Mesendoderm (in vitro differentiated cells): Measurements from ENCODE around the gene CSHL1.

Experiments used
- DNase-seq: peaks from one replicate; pipeline ENCODE4 v3.0.0; 2013
- H2AK5ac ChIP-seq: 2 replicates; pipeline ENCODE4 v1.6.1; 2013; ENCODE audit warnings: low read length, inconsistent platforms
- H2BK120ac ChIP-seq: 2 replicates; pipeline ENCODE4 v1.6.1; 2013; ENCODE audit warnings: low read depth, mild to moderate bottlenecking, low read length, moderate library complexity, mixed read lengths
- H2BK15ac ChIP-seq: replicated peaks from 2 replicates; pipeline ENCODE4 v1.6.1; 2013; ENCODE audit warnings: low read depth, mild to moderate bottlenecking, moderate library complexity
- H2BK5ac ChIP-seq: 2 replicates; pipeline ENCODE4 v1.6.1; 2013; ENCODE audit warnings: low read length, inconsistent platforms
- H3K18ac ChIP-seq: 2 replicates; pipeline ENCODE4 v1.6.1; 2013; ENCODE audit warnings: mild to moderate bottlenecking, low read length, mixed read lengths
- H3K23ac ChIP-seq: one replicate; pipeline ENCODE4 v1.6.1; 2013; ENCODE audit warnings: low read length
- H3K27ac ChIP-seq: 2 replicates; pipeline ENCODE4 v1.5.1; 2013; ENCODE audit warnings: low read depth, mild to moderate bottlenecking, inconsistent platforms, low read length, moderate library complexity
- H3K27me3 ChIP-seq: 2 replicates; pipeline ENCODE4 v1.6.1; 2013; ENCODE audit warnings: low read length, control low read depth, mild to moderate bottlenecking, inconsistent platforms; ENCODE audit not compliant: insufficient read depth, poor library complexity
- H3K36me3 ChIP-seq: 2 replicates; pipeline ENCODE4 v1.6.1; 2013; ENCODE audit warnings: low read length, inconsistent platforms; ENCODE audit not compliant: control insufficient read depth, insufficient read depth
- H3K4ac ChIP-seq: one replicate; pipeline ENCODE4 v1.6.1; 2013; ENCODE audit warnings: low read depth, mild to moderate bottlenecking, low read length, moderate library complexity
- H3K4me1 ChIP-seq: 2 replicates; pipeline ENCODE4 v1.6.1; 2013; ENCODE audit warnings: low read depth, low read length, inconsistent platforms; ENCODE audit not compliant: control insufficient read depth
- H3K4me2 ChIP-seq: 2 replicates; pipeline ENCODE4 v1.6.1; 2013; ENCODE audit warnings: low read length
- H3K4me3 ChIP-seq: 2 replicates; pipeline ENCODE4 v1.5.1; 2013; ENCODE audit warnings: mild to moderate bottlenecking, low read length
- H3K56ac ChIP-seq: one replicate; pipeline ENCODE4 v1.6.1; 2013; ENCODE audit warnings: low read length
- H3K79me1 ChIP-seq: 2 replicates; pipeline ENCODE4 v1.6.1; 2013; ENCODE audit warnings: low read length, inconsistent platforms
- H3K79me2 ChIP-seq: 2 replicates; pipeline ENCODE4 v1.6.1; 2013; ENCODE audit warnings: mild to moderate bottlenecking, low read length; ENCODE audit not compliant: control insufficient read depth, insufficient read depth
- H3K9ac ChIP-seq: 2 replicates; pipeline ENCODE4 v1.6.1; 2013; ENCODE audit warnings: low read length, inconsistent platforms
- H4K5ac ChIP-seq: one replicate; pipeline ENCODE4 v1.6.1; 2013; ENCODE audit warnings: low read length
- H4K8ac ChIP-seq: one replicate; pipeline ENCODE4 v1.6.1; 2013; ENCODE audit warnings: low read depth, mild to moderate bottlenecking, control low read depth, low read length, moderate library complexity
- WGBS: extraction: QIAGEN DNeasy Blood & Tissue Kit; methylation state at CpG from one replicate; pipeline ENCODE4 v1.1.7; 2013; ENCODE audit warnings: low lambda C conversion rate, missing lambda C conversion rate; ENCODE audit not compliant: insufficient coverage; ENCODE audit errors: extremely low coverage; 5-methylcytosine and 5-hydroxymethylcytosine counted together

CSHL1 gene

GRCh38 chr17:63937319-63937718 is 26.3 kb upstream of the CSHL1 start:
- Histone ChIP-seq H2BK5ac (no peak overlapping the region), H3K4ac (no peak overlapping the region), H2AK5ac (no peak overlapping the region), H3K4me3 (no peak overlapping the region), H3K79me1 (no peaks in the 10 kb centered on the region), H3K27me3 (no peaks in the 10 kb centered on the region), H3K79me2 (no peaks in the 10 kb centered on the region), H3K36me3 (no peaks in the 10 kb centered on the region), H3K56ac (no peak overlapping the region), H4K8ac (no peak overlapping the region), H3K23ac (no peak overlapping the region), H2BK120ac (no peak overlapping the region), H3K4me2 (no peak overlapping the region), H3K27ac (no peak overlapping the region), H2BK15ac (no peak overlapping the region), H3K4me1 (no peaks in the 10 kb centered on the region), H3K9ac (no peak overlapping the region), H4K5ac (no peak overlapping the region), H3K18ac (no peak overlapping the region)
- DNase-seq = no peak
- no CpG with 5 or more reads among the region's 6 CpGs for WGBS

GRCh38 chr17:63934183-63935112 is 23.4 kb upstream of the CSHL1 start:
- H3K9ac ChIP-seq = no peak overlapping the region
- no peaks in the 10 kb centered on the region for H3K27me3 ChIP-seq
- WGBS = no CpG with 5 or more reads among the region's 21 CpGs
- H3K4me3 ChIP-seq = no peak overlapping the region
- no peak overlapping the region for H3K18ac ChIP-seq
- H2BK120ac ChIP-seq = no peak overlapping the region
- H4K5ac ChIP-seq = no peak overlapping the region
- no peak overlapping the region for H3K4me2 ChIP-seq
- no peaks in the 10 kb centered on the region for H3K79me1 ChIP-seq
- no peaks in the 10 kb centered on the region for H3K36me3 ChIP-seq
- no peaks in the 10 kb centered on the region for H3K4me1 ChIP-seq
- H2BK15ac ChIP-seq = no peak overlapping the region
- H3K27ac ChIP-seq = no peak overlapping the region
- no peak overlapping the region for H2AK5ac ChIP-seq
- no peak overlapping the region for H3K4ac ChIP-seq
- H4K8ac ChIP-seq = no peak overlapping the region
- H2BK5ac ChIP-seq = no peak overlapping the region
- H3K79me2 ChIP-seq = no peaks in the 10 kb centered on the region
- H3K56ac ChIP-seq = no peak overlapping the region
- no peak overlapping the region for H3K23ac ChIP-seq
- DNase-seq = no peak

GRCh38 chr17:63933598-63933997 is 22.5 kb upstream of the CSHL1 start:
- no CpG with 5 or more reads among the region's 8 CpGs for WGBS
- Histone ChIP-seq H3K36me3 (no peaks in the 10 kb centered on the region), H2BK5ac (no peak overlapping the region), H3K27ac (no peak overlapping the region), H4K8ac (no peak overlapping the region), H3K79me2 (no peaks in the 10 kb centered on the region), H4K5ac (no peak overlapping the region), H3K4me3 (no peak overlapping the region), H3K9ac (no peak overlapping the region), H3K79me1 (no peaks in the 10 kb centered on the region), H3K4me2 (no peak overlapping the region), H2BK15ac (no peak overlapping the region), H3K27me3 (no peaks in the 10 kb centered on the region), H3K56ac (no peak overlapping the region), H3K18ac (no peak overlapping the region), H3K23ac (no peak overlapping the region), H2AK5ac (no peak overlapping the region), H3K4ac (no peak overlapping the region), H2BK120ac (no peak overlapping the region), H3K4me1 (no peaks in the 10 kb centered on the region)
- no peak for DNase-seq

- Histone ChIP-seq H3K18ac (no peak overlapping the region), H2BK120ac (no peak overlapping the region), H3K4me3 (no peak overlapping the region), H3K27me3 (no peaks in the 10 kb centered on the region), H2BK15ac (no peak overlapping the region), H3K36me3 (no peaks in the 10 kb centered on the region), H3K79me2 (no peaks in the 10 kb centered on the region), H3K23ac (no peak overlapping the region), H3K4me2 (no peak overlapping the region), H4K5ac (no peak overlapping the region), H3K79me1 (no peaks in the 10 kb centered on the region), H2BK5ac (no peak overlapping the region), H4K8ac (no peak overlapping the region), H3K56ac (no peak overlapping the region), H3K4me1 (no peaks in the 10 kb centered on the region), H3K27ac (no peak overlapping the region), H2AK5ac (no peak overlapping the region), H3K9ac (no peak overlapping the region), H3K4ac (no peak overlapping the region)
- WGBS = no CpG with 5 or more reads among the region's 4 CpGs
- no peak for DNase-seq
Measured at GRCh38 chr17:63932721-63933120, 21.7 kb upstream of the CSHL1 start.

DNA sequence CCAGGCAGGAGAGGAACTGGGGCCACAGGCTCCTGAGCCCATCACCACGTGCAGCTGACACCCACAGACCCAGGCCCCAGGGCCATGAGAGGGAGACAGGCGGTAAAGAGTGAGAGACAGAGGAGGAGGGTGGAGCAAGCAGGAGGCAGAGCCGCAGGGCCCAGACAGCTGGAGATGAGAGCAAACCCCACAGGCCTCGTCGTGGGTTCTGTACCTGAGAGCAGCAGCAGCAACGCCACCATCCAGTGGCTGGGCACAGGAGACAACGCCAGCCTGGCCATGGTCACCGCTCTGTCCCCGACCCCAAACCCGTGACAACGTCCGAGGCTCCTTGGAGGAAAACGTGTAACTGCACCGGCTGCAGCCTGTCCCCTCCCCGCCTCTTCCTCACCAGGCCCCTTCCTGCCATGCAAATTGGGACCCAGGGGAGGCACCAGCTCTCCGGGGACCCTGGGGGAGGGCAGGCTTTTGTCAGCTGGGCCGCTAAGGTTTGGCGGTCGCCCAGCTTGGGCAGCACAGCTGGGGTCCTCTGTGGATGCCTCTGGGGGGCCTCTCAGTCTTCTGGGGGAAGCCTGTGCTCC is 21.0 kb upstream of the CSHL1 start, which contains the start of gene CD79B:
Gene CD79B, minus strand, starts transcription at position 351 of the 581 bp plus-strand sequence. Its CDS starts 70 bp downstream, at position 281.
- no peak within 1 kb of the TSS for H3K4ac ChIP-seq
- H3K4me2 ChIP-seq = no peak within 1 kb of the TSS
- H3K56ac ChIP-seq = no peak within 1 kb of the TSS
- DNase-seq = no peak
- H3K18ac ChIP-seq = no peak within 1 kb of the TSS
- no peaks in the 10 kb centered on the region for H3K27me3 ChIP-seq
- no peaks in the 10 kb centered on the region for H3K79me2 ChIP-seq
- no peak within 1 kb of the TSS for H4K5ac ChIP-seq
- no peak within 1 kb of the TSS for H3K27ac ChIP-seq
- H4K8ac ChIP-seq = no peak within 1 kb of the TSS
- no peak within 1 kb of the TSS for H2BK15ac ChIP-seq
- no peak within 1 kb of the TSS for H2AK5ac ChIP-seq
- H3K79me1 ChIP-seq = no peaks in the 10 kb centered on the region
- no peak within 1 kb of the TSS for H3K9ac ChIP-seq
- WGBS = no CpG with 5 or more reads among the region's 19 CpGs
- no peak within 1 kb of the TSS for H2BK5ac ChIP-seq
- H3K4me1 ChIP-seq = no peaks in the 10 kb centered on the region
- no peaks in the 10 kb centered on the region for H3K36me3 ChIP-seq
- no peak within 1 kb of the TSS for H3K4me3 ChIP-seq
- H3K23ac ChIP-seq = no peak within 1 kb of the TSS
- no peak within 1 kb of the TSS for H2BK120ac ChIP-seq
